Loucy (cell line): ENCODE measurements around the gene PIR.

Experiments used
- H2AFZ ChIP-seq: fragments of 200-600 bp; sonication (generic); 2 replicates; pipeline ENCODE4 v1.6.0; 2016; ENCODE audit warnings: antibody characterized with exemption, mild to moderate bottlenecking, low read length, moderate library complexity
- H3F3A ChIP-seq: fragments of 200-600 bp; 2 replicates; pipeline ENCODE4 v1.6.0; 2016; ENCODE audit warnings: antibody characterized with exemption, low read depth, mild to moderate bottlenecking
- H3K27me3 ChIP-seq: fragments of 200-600 bp; sonication (generic); 2 replicates; pipeline ENCODE4 v1.6.1; 2014; ENCODE audit warnings: low read length, mild to moderate bottlenecking; ENCODE audit not compliant: insufficient read depth, poor library complexity, severe bottlenecking
- H3K36me3 ChIP-seq: fragments of 200-600 bp; sonication (generic); 2 replicates; pipeline ENCODE4 v1.6.1; 2016; ENCODE audit warnings: low read length; ENCODE audit not compliant: insufficient read depth
- H3K4me1 ChIP-seq: fragments of 200-600 bp; sonication (generic); 2 replicates; pipeline ENCODE4 v1.5.1; 2014; ENCODE audit warnings: low read length, mild to moderate bottlenecking; ENCODE audit not compliant: insufficient read depth, poor library complexity, severe bottlenecking
- H3K4me2 ChIP-seq: fragments of 200-600 bp; sonication (generic); 2 replicates; pipeline ENCODE4 v1.6.0; 2014; ENCODE audit warnings: antibody characterized with exemption, low read length, low read depth, mild to moderate bottlenecking; ENCODE audit not compliant: poor library complexity, severe bottlenecking
- H3K4me3 ChIP-seq: fragments of 200-600 bp; sonication (generic); 2 replicates; pipeline ENCODE4 v1.5.1; 2014; ENCODE audit warnings: low read length, mild to moderate bottlenecking, mixed read lengths; ENCODE audit not compliant: poor library complexity, severe bottlenecking
- H3K79me2 ChIP-seq: fragments of 200-600 bp; sonication (generic); 2 replicates; pipeline ENCODE4 v1.6.1; 2014; ENCODE audit warnings: low read length; ENCODE audit not compliant: insufficient read depth
- H3K9ac ChIP-seq: fragments of 200-600 bp; sonication (generic); 2 replicates; pipeline ENCODE4 v1.6.0; 2014; ENCODE audit warnings: mild to moderate bottlenecking, low read depth, low read length, moderate library complexity; ENCODE audit not compliant: poor library complexity, severe bottlenecking
- H3K9me2 ChIP-seq: fragments of 200-600 bp; sonication (generic); replicated peaks from 2 replicates; pipeline ENCODE4 v1.6.1; 2016; ENCODE audit warnings: low read depth, low read length, mixed read lengths
- H3K9me3 ChIP-seq: fragments of 200-600 bp; sonication (generic); 2 replicates; pipeline ENCODE4 v1.6.1; 2014; ENCODE audit warnings: mild to moderate bottlenecking, antibody characterized with exemption, low read length, low read depth; ENCODE audit not compliant: insufficient read depth
- H4K20me1 ChIP-seq: fragments of 200-600 bp; sonication (generic); 2 replicates; pipeline ENCODE4 v1.6.0; 2014; ENCODE audit warnings: antibody characterized with exemption, low read length, mild to moderate bottlenecking; ENCODE audit not compliant: insufficient read depth, poor library complexity, severe bottlenecking
- CTCF ChIP-seq: fragments of 200-600 bp; sonication (generic); conservative IDR thresholded peaks from 2 replicates; pipeline ENCODE4 v1.5.1; 2014; ENCODE audit warnings: mild to moderate bottlenecking, antibody characterized with exemption, low read length
- EZH2phosphoT487 ChIP-seq: fragments of 200-600 bp; IDR thresholded peaks from 2 replicates; pipeline ENCODE4 v1.6.1; 2018; ENCODE audit warnings: antibody characterized with exemption, mild to moderate bottlenecking, moderate library complexity, borderline replicate concordance

PIR gene

GRCh38 chrX:15507005-15507404 is 13.9 kb upstream of the PIR start:
- Histone ChIP-seq H3K9ac (no peak overlapping the region), H3K4me2 (no peak overlapping the region), H2AFZ (no peak overlapping the region), H3K4me1 (peaks cover 9% of the 10 kb centered on the region), H3K27me3 (no peaks in the 10 kb centered on the region), H3F3A (no peaks in the 10 kb centered on the region), H3K9me2 (no peaks in the 10 kb centered on the region), H3K9me3 (no peaks in the 10 kb centered on the region), H3K36me3 (no peaks in the 10 kb centered on the region), H3K79me2 (no peaks in the 10 kb centered on the region), H4K20me1 (no peaks in the 10 kb centered on the region), H3K4me3 (no peak overlapping the region)
- TF ChIP-seq EZH2phosphoT487, result no peak
- TF ChIP-seq CTCF, result no peak

GRCh38 chrX:15505101-15505500 is 12.0 kb upstream of the PIR start:
- Histone ChIP-seq H4K20me1 (no peaks in the 10 kb centered on the region), H3K36me3 (no peaks in the 10 kb centered on the region), H3K4me1 (peaks cover 4% of the 10 kb centered on the region), H3K4me2 (no peak overlapping the region), H3K79me2 (no peaks in the 10 kb centered on the region), H3K9ac (no peak overlapping the region), H3K9me3 (no peaks in the 10 kb centered on the region), H3K9me2 (no peaks in the 10 kb centered on the region), H2AFZ (peak overlapping the region; percentile 45), H3K4me3 (no peak overlapping the region), H3K27me3 (no peaks in the 10 kb centered on the region), H3F3A (no peaks in the 10 kb centered on the region)
- TF ChIP-seq CTCF (no peak), EZH2phosphoT487 (no peak)

- no peaks in the 10 kb centered on the region for H3K79me2 ChIP-seq
- peak overlapping the region; percentile 45 for H2AFZ ChIP-seq
- H3K4me2 ChIP-seq, result no peak overlapping the region
- no peaks in the 10 kb centered on the region for H3K36me3 ChIP-seq
- no peaks in the 10 kb centered on the region for H4K20me1 ChIP-seq
- no peaks in the 10 kb centered on the region for H3K9me3 ChIP-seq
- peaks cover 4% of the 10 kb centered on the region for H3K4me1 ChIP-seq
- no peak overlapping the region for H3K4me3 ChIP-seq
- H3F3A ChIP-seq, result no peaks in the 10 kb centered on the region
- H3K9me2 ChIP-seq, result no peaks in the 10 kb centered on the region
- TF ChIP-seq CTCF, result no peak
- H3K27me3 ChIP-seq, result no peaks in the 10 kb centered on the region
- no peak overlapping the region for H3K9ac ChIP-seq
Observed at GRCh38 chrX:15504661-15505060, 11.5 kb upstream of the PIR start.
